Limb (tissue), 2 donors: ENCODE data around the gene RNF214.
A peak's percentile ranks its signal among the peaks of the same experiment; 100 is the strongest.

ENCODE experiments used
- DNase-seq, 2 donors: peaks; one replicate each; pipeline ENCODE4 v3.0.0-alpha.2; 2016; ENCODE audit errors: extremely low spot score in 2 of 2

The RNF214 gene

DNA sequence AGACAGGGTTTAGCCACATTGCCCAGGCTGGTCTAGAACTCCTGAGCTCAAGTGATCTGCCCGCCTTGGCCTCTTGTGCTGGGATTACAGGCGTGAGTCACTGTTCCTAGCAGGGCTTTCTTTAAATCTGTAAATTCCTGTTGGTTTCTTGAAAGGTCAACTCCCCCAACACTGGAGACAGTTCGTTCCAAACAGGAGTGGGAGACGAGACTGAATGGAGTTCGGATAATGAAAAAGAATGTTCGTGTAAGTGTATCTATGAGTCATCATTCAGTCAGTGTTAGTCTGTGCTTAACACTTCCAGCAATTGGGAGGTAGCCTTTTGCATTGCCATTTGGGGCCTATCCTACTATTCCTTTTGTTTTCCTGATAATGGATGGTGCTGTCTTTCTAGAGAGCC, 48.7 kb downstream of the RNF214 start:
- no peak for DNase-seq

- no peak for DNase-seq
Observed at GRCh38 chr11:117281869-117282268, 49.4 kb downstream of the RNF214 start.

DNA sequence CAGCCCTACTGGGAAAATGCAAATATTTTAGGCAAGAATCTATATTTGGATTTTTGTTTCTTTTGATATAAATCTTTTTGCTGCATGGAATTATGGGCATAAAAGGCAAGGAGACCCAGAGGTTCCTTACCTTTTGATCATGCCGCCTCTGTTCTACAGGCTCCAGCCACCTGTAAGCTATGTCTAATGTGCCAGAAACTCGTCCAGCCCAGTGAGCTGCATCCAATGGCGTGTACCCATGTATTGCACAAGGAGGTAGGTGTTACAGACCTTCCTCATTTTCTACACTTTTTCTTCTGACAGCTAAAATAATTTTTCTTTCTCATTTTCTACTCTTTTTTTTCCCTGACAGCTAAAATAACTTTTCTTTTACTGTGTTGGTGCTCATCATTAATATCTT, 50.5 kb downstream of the RNF214 start:
- DNase-seq, result no peak

GRCh38 chr11:117284053-117284452, 51.6 kb downstream of the RNF214 start:
- DNase-seq, result no peak

DNA sequence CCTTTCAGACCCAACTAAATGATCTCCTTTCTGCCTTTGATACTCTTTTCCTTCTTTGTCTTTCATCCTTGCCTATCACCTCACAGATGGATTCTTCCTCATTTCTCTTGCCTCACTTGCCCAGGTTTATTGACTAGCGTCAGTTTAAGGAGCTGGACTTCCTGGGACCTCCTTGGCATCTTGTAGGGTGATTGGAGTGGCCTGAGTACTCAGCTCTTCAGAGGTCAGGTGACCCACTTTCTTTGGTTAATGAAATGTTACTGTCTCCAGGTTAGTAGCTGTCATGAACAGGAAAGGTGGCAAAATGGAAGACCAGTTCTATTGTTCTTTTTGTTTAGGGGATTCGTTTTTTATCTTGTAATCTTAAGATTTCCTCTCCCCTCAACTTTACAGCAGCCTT, 54.1 kb downstream of the RNF214 start:
- no peak for DNase-seq

GRCh38 chr11:117287668-117288067, 55.2 kb downstream of the RNF214 start:
- no peak for DNase-seq

GRCh38 chr11:117289795-117290194, 57.3 kb downstream of the RNF214 start:
- no peak for DNase-seq

GRCh38 chr11:117290809-117291396, 58.4 kb downstream of the RNF214 start, which contains the start of gene BACE1-AS:
TSS of gene BACE1-AS (plus strand) at chr11:117291346.
- DNase-seq, result no peak

DNA sequence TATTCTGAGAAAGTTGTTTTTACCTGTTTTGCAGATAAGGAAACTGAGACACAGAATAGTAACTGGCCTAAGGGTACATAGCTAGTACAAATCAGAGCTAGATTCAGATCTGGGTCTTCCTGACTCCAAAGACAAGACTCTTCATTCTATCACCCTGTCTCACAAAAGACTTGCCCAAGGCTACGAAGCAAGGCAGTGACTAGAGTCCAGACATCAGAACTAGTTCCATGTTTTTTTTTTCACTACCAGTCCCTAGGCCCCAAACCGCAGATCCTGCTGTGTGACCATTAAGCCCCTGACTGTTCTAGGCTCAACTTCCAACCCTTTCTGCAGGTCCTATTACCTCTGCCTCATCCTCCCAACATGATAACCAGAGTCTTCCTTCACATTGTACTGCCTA, 60.1 kb downstream of the RNF214 start:
- no peak for DNase-seq

DNA sequence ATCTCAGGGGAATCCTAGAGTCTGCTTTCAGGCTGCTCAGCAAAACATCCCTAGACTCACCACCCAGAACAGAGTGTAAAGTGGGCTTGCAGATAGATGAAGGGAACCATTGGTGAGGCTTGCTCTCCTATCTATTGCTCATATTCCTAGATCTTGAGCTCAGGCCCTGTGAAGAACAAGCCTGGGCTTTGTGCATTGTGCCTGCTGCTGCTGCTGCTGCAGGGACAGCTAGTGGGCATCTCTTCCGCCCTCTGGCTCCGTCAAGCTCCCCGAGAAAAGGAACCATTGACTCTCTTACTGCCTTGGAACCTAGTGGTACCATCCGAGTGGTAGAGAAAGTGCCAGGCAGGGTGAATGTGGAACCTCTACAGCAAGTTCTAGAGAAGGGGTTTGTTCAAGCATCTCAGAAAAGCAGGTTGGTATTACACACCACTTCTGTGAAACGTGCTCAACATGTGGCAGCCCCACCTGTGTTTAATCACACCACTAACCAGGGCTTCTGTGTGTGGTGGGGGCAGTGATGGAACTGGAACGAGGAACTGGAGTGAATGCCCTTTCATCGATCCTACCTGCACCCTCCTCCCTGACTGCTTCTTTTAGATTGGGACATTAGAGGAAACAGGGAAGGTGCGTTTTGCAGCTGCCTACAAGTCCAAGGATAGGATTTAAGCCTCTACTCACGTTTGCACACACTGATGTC, 63.1 kb downstream of the RNF214 start:
- no peak for DNase-seq

DNA sequence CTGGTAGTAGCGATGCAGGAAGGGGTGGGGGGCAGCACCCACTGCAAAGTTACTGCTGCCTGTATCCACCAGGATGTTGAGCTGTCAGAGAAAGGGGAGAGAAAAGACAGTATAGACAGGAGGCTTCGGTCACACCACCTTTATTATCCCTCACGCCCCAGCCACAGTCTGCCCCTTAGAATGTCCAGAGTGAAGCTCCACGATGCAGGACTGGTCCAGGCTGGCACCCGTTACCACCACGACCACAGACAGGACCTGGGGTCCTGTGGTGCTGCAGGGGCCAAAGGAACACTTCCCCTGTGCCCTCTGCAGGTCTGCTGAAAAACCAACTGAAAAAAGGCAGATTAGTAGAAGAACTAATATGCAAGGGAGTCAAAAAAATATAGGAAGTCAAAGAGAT, 64.4 kb downstream of the RNF214 start:
- no peak for DNase-seq

- DNase-seq, result no peak
Observed at GRCh38 chr11:117298195-117298594, 65.7 kb downstream of the RNF214 start.

DNA sequence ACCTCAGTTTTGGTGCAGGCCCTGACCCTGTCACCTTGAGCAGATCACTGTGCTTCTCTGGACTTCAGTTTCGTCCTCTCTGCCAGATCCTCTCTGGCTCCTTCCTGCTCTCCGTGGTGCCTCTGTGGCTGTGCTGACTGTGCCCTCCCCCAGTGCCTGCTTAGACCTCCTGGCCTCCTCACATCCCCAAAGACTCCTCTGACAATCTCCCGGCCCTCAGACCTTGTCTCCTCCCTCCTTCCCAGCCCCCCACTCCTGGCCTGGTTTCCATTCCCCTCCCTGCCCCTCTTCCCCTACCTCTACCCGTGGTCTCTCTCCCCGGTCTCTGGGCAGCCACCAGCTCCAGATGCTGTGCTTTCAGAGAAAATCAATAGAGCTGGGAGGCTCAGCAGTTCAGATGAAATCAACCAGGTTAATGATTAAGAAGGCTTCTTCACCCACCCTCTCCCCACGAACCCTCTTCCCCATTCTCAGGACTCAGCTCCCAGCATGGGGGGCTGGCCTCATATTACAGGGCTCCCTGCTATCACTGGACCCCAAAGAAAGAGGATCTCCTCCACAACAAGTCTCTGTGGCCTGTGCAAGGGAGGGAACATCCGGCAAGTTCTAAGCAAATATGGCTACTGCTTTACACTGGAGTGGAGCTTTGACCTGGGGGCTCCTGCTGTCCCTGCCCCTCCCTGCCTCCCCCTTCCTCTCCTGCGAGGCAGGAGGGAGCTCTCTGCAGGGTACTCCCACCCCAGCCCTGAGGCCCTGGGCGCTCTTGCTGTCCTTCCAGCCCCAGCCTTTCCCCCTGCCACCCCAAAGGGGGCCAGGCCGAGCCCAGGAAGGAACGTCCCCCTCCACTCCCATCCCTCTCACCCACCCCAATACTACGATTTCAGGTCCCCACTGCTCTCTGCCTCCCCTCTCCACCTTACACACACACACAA, 67.1 kb downstream of the RNF214 start:
- peak in 1 of 2 donors; percentile 40 for DNase-seq

- peak in 1 of 2 donors; percentile 67 for DNase-seq
Observed at GRCh38 chr11:117300283-117300663, 67.8 kb downstream of the RNF214 start.

- no peak for DNase-seq
Observed at GRCh38 chr11:117300773-117301172, 68.3 kb downstream of the RNF214 start.

- DNase-seq, result no peak
Observed at GRCh38 chr11:117302228-117302627, 69.8 kb downstream of the RNF214 start.

DNA sequence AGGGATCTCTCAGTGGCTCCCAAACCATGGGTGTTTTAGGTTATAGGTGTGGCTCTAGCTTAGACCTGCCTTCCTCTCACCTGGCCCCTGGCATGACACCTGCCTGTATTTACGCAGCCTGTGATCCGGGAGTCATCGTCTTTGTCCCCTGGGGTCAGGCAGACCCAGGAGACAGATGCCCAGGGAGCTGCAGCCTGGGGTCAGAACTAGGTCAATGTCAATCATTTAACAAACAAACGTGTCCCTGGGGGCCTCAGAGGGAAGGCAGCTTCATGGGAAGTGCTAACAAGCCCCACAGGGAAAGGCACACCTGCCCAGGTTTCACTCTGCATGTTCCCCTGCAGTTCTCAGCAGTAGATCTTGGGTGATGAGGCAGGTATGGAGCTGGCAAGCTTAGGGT, 70.6 kb downstream of the RNF214 start:
- no peak for DNase-seq

DNA sequence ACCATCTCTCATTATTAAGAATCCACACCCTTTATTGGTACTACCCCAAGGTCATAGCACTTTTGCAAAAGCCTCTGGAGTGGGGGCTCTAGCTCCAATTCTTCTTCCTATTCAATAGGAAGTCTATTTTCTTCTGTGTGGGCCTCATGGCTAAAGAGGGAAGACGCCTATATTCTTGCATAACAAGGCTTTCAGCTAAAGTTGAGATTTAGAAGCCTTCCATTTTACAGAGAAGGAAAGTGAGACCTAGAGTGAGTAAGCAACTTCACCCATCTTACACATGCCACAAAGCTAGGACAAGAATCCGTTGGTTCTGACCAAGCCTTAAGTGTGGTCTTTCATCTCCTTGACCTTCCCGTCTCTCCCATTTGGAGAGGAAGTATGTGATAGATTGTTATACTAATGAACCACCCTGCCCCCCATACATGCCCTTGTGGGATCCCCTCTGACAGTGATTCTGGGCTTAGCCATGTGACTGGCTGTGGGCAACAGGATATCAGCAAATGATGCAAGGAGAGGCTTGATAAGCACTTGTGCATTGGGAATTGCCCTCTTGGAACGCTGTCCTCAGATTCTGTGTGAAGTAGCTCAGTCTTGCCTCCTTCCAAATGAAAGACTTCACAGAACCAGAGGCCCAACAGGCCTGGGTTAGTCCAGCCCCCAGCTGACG, 71.3 kb downstream of the RNF214 start:
- no peak for DNase-seq

DNA sequence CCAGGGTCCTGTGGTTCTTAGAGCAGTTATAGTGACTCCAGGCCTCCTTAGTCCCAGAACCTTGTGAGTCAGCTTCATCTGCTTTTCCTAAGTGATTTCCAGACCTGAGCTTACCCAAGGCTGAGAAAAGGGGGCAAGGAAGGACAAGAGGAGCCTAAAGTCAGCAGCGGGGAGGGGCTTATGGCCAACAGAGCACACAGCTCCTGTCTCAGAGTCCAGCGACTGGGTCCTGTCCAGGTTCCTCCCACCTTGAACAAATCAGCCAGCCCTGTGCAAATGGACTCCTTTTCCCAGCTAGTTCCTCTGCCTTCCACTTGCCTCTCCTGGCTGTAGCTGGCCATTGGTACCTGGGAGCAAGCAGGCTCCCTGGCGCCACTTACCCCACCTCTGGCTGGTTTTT, 72.7 kb downstream of the RNF214 start:
- DNase-seq, result no peak

GRCh38 chr11:117309310-117309709, 76.8 kb downstream of the RNF214 start:
- no peak for DNase-seq

DNA sequence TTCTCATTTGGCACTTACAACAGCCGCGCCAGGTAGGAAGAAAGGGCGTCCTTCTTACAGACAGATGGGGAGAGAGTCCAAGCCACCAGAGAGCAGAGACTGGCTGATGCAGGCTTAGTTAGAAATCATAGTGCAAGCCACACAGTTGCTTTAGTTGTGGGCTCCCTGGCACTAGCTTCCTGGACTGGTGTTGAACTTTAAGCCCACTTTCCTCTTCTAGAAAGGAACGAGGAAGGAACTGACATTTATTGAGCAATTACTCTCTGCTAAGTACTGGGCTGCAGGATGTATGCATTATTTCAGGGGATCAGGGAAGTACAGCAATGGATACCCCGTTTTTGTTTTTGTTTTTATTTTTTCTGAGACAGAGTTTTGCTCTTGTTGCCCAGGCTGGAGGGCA, 80.6 kb downstream of the RNF214 start:
- no peak for DNase-seq
